Neuronal stem cell (in vitro differentiated cells): Measurements from ENCODE around the gene GPBP1. TPM values are rescaled to one million over a fixed set of nuclear protein-coding genes. Genes with fewer than 3 reads are reported as not detected.

Source experiments
- DNase-seq: peaks from one replicate; pipeline ENCODE4 v3.0.0-alpha.2; 2013; ENCODE audit warnings: low spot score
- H2AFZ ChIP-seq: one replicate; pipeline ENCODE4 v1.6.1; 2013; ENCODE audit warnings: mild to moderate bottlenecking, low read length, inconsistent platforms
- H2AK5ac ChIP-seq: 2 replicates; pipeline ENCODE4 v1.6.1; 2013; ENCODE audit warnings: low read depth, mild to moderate bottlenecking, inconsistent platforms, low read length, moderate library complexity, mixed read lengths
- H2BK120ac ChIP-seq: 2 replicates; pipeline ENCODE4 v1.6.1; 2013; ENCODE audit warnings: low read depth, mild to moderate bottlenecking, inconsistent platforms, low read length, moderate library complexity, mixed read lengths
- H2BK12ac ChIP-seq: one replicate; pipeline ENCODE4 v1.6.1; 2013; ENCODE audit warnings: low read length, inconsistent platforms
- H2BK15ac ChIP-seq: 2 replicates; pipeline ENCODE4 v1.6.1; 2013; ENCODE audit warnings: mild to moderate bottlenecking, low read length, inconsistent platforms, mixed read lengths
- H2BK5ac ChIP-seq: one replicate; pipeline ENCODE4 v1.6.1; 2013; ENCODE audit warnings: inconsistent platforms, mild to moderate bottlenecking, low read length, moderate library complexity
- H3K14ac ChIP-seq: one replicate; pipeline ENCODE4 v1.6.1; 2013; ENCODE audit warnings: low read length, inconsistent platforms
- H3K18ac ChIP-seq: 2 replicates; pipeline ENCODE4 v1.6.1; 2013; ENCODE audit warnings: low read length, inconsistent platforms
- H3K23ac ChIP-seq: 2 replicates; pipeline ENCODE4 v1.6.1; 2013; ENCODE audit warnings: low read depth, mild to moderate bottlenecking, mixed read lengths, low read length, inconsistent platforms; ENCODE audit not compliant: poor library complexity
- H3K27ac ChIP-seq: replicated peaks from 3 replicates; pipeline ENCODE4 v1.5.1; 2013; ENCODE audit warnings: low read length, inconsistent platforms
- H3K27me3 ChIP-seq, 3 experiments: 2 replicates each; pipeline ENCODE4 v1.6.1; 2013; ENCODE audit warnings: low read length in 3 of 3, mild to moderate bottlenecking in 2 of 3, inconsistent platforms in 1 of 3, low read depth in 1 of 3, mixed read lengths in 1 of 3, moderate library complexity in 1 of 3; ENCODE audit not compliant: control insufficient read depth in 3 of 3, insufficient read depth in 3 of 3
- H3K36me3 ChIP-seq, 2 donors: replicated peaks in 1 of 2; 2 replicates each; pipeline ENCODE4 v1.6.1; 2013; ENCODE audit warnings: low read length in 2 of 2; ENCODE audit not compliant: control insufficient read depth in 2 of 2, insufficient read depth in 2 of 2
- H3K4ac ChIP-seq: 2 replicates; pipeline ENCODE4 v1.6.1; 2013; ENCODE audit warnings: inconsistent platforms, mild to moderate bottlenecking, low read length, moderate library complexity
- H3K4me1 ChIP-seq, 2 donors: 1 replicate in 1 of 2; 2 replicates in 1 of 2; pipeline ENCODE4 v1.6.1; 2013; ENCODE audit warnings: low read length in 2 of 2, low read depth in 1 of 2; ENCODE audit not compliant: control insufficient read depth in 2 of 2, insufficient read depth in 1 of 2
- H3K4me2 ChIP-seq: one replicate; pipeline ENCODE4 v1.6.1; 2013; ENCODE audit warnings: mild to moderate bottlenecking, low read length, inconsistent platforms; ENCODE audit not compliant: insufficient read depth, poor library complexity, severe bottlenecking
- H3K4me3 ChIP-seq, 2 donors: 2 replicates each; pipeline ENCODE4 v1.5.1; 2013; ENCODE audit warnings: low read length in 2 of 2, mild to moderate bottlenecking in 2 of 2, inconsistent platforms in 1 of 2, moderate library complexity in 1 of 2
- H3K79me1 ChIP-seq: one replicate; pipeline ENCODE4 v1.6.1; 2013; ENCODE audit warnings: low read depth, mild to moderate bottlenecking, inconsistent platforms, low read length, moderate library complexity
- H3K9ac ChIP-seq: one replicate; pipeline ENCODE4 v1.6.1; 2013; ENCODE audit warnings: mild to moderate bottlenecking, low read depth, low read length, inconsistent platforms; ENCODE audit not compliant: poor library complexity
- H3K9me3 ChIP-seq, 2 donors: replicated peaks in 1 of 2; 2 replicates each; pipeline versions ENCODE3 to v1.6.1; 2013; ENCODE audit warnings: low read length in 2 of 2, mild to moderate bottlenecking in 2 of 2, inconsistent platforms in 1 of 2, low read depth in 1 of 2, mixed read lengths in 1 of 2, moderate library complexity in 1 of 2; ENCODE audit not compliant: control insufficient read depth in 2 of 2, insufficient read depth in 1 of 2
- H4K8ac ChIP-seq: one replicate; pipeline ENCODE4 v1.6.1; 2013; ENCODE audit warnings: low read depth, mild to moderate bottlenecking, inconsistent platforms, low read length, moderate library complexity
- H4K91ac ChIP-seq: one replicate; pipeline ENCODE4 v1.6.1; 2013; ENCODE audit warnings: low read length, low read depth, mild to moderate bottlenecking, inconsistent platforms; ENCODE audit not compliant: poor library complexity
- WGBS, 2 donors: extraction: QIAGEN DNeasy Blood & Tissue Kit; methylation state at CpG; one replicate each; pipeline ENCODE4 v1.1.7; 2013; ENCODE audit warnings: missing lambda C conversion rate in 2 of 2, mixed read lengths in 1 of 2; ENCODE audit not compliant: insufficient read length in 2 of 2, insufficient replicate concordance in 1 of 2; ENCODE audit errors: extremely low coverage in 2 of 2; 5-methylcytosine and 5-hydroxymethylcytosine counted together
- small RNA-seq: library from polyadenylated mRNA; stranded (forward); fragments of <200 nt; extraction: miRNeasy Mini kit (QIAGEN cat#:217004); gene quantifications from one replicate; pipeline ENCODE3, GENCODE V24; 2013; ENCODE audit not compliant: insufficient read depth

Gene GPBP1

GRCh38 chr5:57313716-57314115 lies 139.9 kb downstream of the GPBP1 start:
- H3K18ac ChIP-seq: no peak overlapping the region
- no peak overlapping the region for H4K91ac ChIP-seq
- H2BK5ac ChIP-seq: no peak overlapping the region
- no peaks in the 10 kb centered on the region for H3K27me3 ChIP-seq
- H3K4me2 ChIP-seq: no peak overlapping the region
- H2BK120ac ChIP-seq: no peak overlapping the region
- no peak overlapping the region for H3K14ac ChIP-seq
- no peak for DNase-seq
- no CpG with 5 or more reads among the region's 3 CpGs for WGBS, 2 donors
- no peak overlapping the region for H3K4me3 ChIP-seq
- no peak overlapping the region for H2BK12ac ChIP-seq
- no peaks in the 10 kb centered on the region for H3K36me3 ChIP-seq
- H2AFZ ChIP-seq: no peak overlapping the region
- no peak overlapping the region for H3K27ac ChIP-seq
- H3K4ac ChIP-seq: no peak overlapping the region
- peaks cover 0 to 2% of the 10 kb centered on the region in 2 donors for H3K4me1 ChIP-seq
- H3K9me3 ChIP-seq: no peaks in the 10 kb centered on the region
- H3K79me1 ChIP-seq: no peaks in the 10 kb centered on the region
- no peak overlapping the region for H4K8ac ChIP-seq
- no peak overlapping the region for H3K9ac ChIP-seq
- no peak overlapping the region for H2BK15ac ChIP-seq
- no peak overlapping the region for H3K23ac ChIP-seq
- H2AK5ac ChIP-seq: no peak overlapping the region

Small RNA genes lying within 50 kb of the gene (small RNA-seq; reads per million reads assigned to genes)
- not detected for gene RF00019
